SU-DHL-6 (cell line): ENCODE measurements around the gene MTREX.

Experiments
- H2AFZ ChIP-seq: fragments of 200-600 bp; sonication (generic); 2 replicates; pipeline ENCODE4 v1.6.1; 2014; ENCODE audit warnings: low read depth, mild to moderate bottlenecking, moderate library complexity, mixed read lengths, antibody characterized with exemption, low read length; ENCODE audit not compliant: severe bottlenecking
- H3F3A ChIP-seq: fragments of 200-600 bp; shearing (Covaris generic); 2 replicates; pipeline ENCODE4 v1.6.0; 2016; ENCODE audit warnings: antibody characterized with exemption, mild to moderate bottlenecking; ENCODE audit not compliant: insufficient read depth
- H3K27ac ChIP-seq: fragments of 200-600 bp; sonication (generic); 2 replicates; pipeline ENCODE4 v1.5.1; 2016; ENCODE audit warnings: low read depth, mild to moderate bottlenecking, low read length, moderate library complexity, mixed read lengths
- H3K27me3 ChIP-seq: fragments of 200-600 bp; sonication (generic), shearing (Covaris generic); 2 replicates; pipeline ENCODE4 v1.6.0; 2014; ENCODE audit warnings: mild to moderate bottlenecking, low read length
- H3K36me3 ChIP-seq: fragments of 200-600 bp; sonication (generic); 2 replicates; pipeline ENCODE4 v1.6.1; 2014; ENCODE audit warnings: mild to moderate bottlenecking, low read length, mixed read lengths
- H3K4me2 ChIP-seq: fragments of 300-600, 200-600 bp; shearing (Covaris generic), sonication (generic); 2 replicates; pipeline ENCODE4 v1.6.0; 2014; ENCODE audit warnings: low read length, low read depth, mild to moderate bottlenecking; ENCODE audit not compliant: poor library complexity, severe bottlenecking
- H3K4me3 ChIP-seq: fragments of 200-600 bp; sonication (generic); 2 replicates; pipeline ENCODE4 v1.5.1; 2014; ENCODE audit warnings: antibody characterized with exemption, low read length, mild to moderate bottlenecking, mixed read lengths; ENCODE audit not compliant: insufficient read depth, poor library complexity, severe bottlenecking
- H3K79me2 ChIP-seq: fragments of 200-600 bp; sonication (generic); 2 replicates; pipeline ENCODE4 v1.6.1; 2014; ENCODE audit warnings: mild to moderate bottlenecking, low read length, moderate library complexity; ENCODE audit not compliant: insufficient read depth
- H3K9ac ChIP-seq: fragments of 200-600 bp; sonication (generic); 2 replicates; pipeline ENCODE4 v1.7.0; 2014; ENCODE audit warnings: mild to moderate bottlenecking, low read length
- H3K9me2 ChIP-seq: fragments of 200-600 bp; sonication (generic); replicated peaks from 2 replicates; pipeline ENCODE4 v1.6.1; 2014; ENCODE audit warnings: low read length; ENCODE audit not compliant: insufficient read depth
- H3K9me3 ChIP-seq: fragments of 200-600 bp; sonication (generic); 2 replicates; pipeline ENCODE4 v1.6.1; 2014; ENCODE audit warnings: low read length, mixed read lengths; ENCODE audit not compliant: insufficient read depth
- H4K20me1 ChIP-seq: fragments of 200-600 bp; sonication (generic); 2 replicates; pipeline ENCODE4 v1.6.1; 2014; ENCODE audit warnings: low read depth, mild to moderate bottlenecking, antibody characterized with exemption, low read length, moderate library complexity, mixed read lengths
- EZH2phosphoT487 ChIP-seq: fragments of 200-600 bp; sonication (generic), shearing (Covaris generic); conservative IDR thresholded peaks from 2 replicates; pipeline ENCODE4 v1.6.1; 2018; ENCODE audit warnings: mild to moderate bottlenecking, antibody characterized with exemption, low read length, moderate library complexity, mixed read lengths
- TF ChIP-seq, protein P1 (sequence below): fragments of 200-600 bp; sonication (generic); IDR thresholded peaks from one replicate; pipeline ENCODE4 v1.5.1; 2017; ENCODE audit warnings: antibody characterized with exemption, mild to moderate bottlenecking, low read length, moderate library complexity; ENCODE audit not compliant: insufficient read depth, poor library complexity, severe bottlenecking

MTREX gene

DNA sequence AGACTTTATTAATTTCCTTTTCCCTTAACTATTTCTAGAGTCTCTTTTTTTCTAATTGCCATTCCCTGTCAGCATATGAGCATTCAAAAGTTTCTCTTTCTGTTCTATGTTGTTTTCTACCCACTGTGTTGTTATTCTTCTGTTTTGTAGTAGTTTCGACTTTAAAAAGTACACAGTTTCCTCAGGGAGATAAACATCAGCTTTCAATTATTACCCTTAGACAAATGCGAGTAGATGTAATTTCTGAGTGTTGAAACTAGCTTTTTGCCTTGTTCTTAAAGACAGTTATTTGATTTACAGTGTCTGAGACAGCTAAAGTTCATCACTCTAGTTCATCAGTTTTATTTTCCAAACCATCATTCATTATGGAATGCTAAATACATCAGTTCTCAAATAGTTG is 19.5 kb downstream of the MTREX start:
- no peak overlapping the region for H3K4me3 ChIP-seq
- H3K36me3 ChIP-seq: peaks cover 65% of the 10 kb centered on the region
- peaks cover 20% of the 10 kb centered on the region for H3F3A ChIP-seq
- TF ChIP-seq EZH2phosphoT487: no peak
- TF ChIP-seq, protein P1, sequence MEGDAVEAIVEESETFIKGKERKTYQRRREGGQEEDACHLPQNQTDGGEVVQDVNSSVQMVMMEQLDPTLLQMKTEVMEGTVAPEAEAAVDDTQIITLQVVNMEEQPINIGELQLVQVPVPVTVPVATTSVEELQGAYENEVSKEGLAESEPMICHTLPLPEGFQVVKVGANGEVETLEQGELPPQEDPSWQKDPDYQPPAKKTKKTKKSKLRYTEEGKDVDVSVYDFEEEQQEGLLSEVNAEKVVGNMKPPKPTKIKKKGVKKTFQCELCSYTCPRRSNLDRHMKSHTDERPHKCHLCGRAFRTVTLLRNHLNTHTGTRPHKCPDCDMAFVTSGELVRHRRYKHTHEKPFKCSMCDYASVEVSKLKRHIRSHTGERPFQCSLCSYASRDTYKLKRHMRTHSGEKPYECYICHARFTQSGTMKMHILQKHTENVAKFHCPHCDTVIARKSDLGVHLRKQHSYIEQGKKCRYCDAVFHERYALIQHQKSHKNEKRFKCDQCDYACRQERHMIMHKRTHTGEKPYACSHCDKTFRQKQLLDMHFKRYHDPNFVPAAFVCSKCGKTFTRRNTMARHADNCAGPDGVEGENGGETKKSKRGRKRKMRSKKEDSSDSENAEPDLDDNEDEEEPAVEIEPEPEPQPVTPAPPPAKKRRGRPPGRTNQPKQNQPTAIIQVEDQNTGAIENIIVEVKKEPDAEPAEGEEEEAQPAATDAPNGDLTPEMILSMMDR: no peak
- H3K27ac ChIP-seq: no peak overlapping the region
- H3K4me2 ChIP-seq: no peak overlapping the region
- no peaks in the 10 kb centered on the region for H3K9me3 ChIP-seq
- no peaks in the 10 kb centered on the region for H3K9me2 ChIP-seq
- peaks cover 31% of the 10 kb centered on the region for H3K79me2 ChIP-seq
- no peaks in the 10 kb centered on the region for H3K27me3 ChIP-seq
- no peak overlapping the region for H2AFZ ChIP-seq
- H4K20me1 ChIP-seq: peaks cover 9% of the 10 kb centered on the region
- H3K9ac ChIP-seq: no peak overlapping the region

DNA sequence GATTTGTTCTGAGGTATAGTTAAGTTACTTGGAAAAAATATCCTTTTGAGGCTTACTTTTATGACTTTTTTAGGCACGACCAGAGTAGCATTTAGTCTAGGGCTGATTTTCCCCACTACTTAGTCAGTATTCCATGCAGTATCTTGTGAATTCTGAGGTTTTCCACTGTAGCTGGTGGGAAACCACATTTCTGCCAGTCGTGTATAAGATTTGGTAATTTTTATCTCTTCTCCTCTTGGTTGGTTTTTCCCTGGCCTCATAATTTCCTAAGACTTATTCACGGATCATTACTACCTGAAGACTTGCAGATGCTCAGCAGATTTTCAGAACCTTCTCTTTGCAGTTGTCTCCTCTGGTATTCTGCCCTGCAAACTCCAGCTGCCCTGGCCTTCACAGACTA is 23.5 kb downstream of the MTREX start:
- Histone ChIP-seq H3K27me3 (no peaks in the 10 kb centered on the region), H3K9me2 (no peaks in the 10 kb centered on the region), H3K79me2 (peaks cover 46% of the 10 kb centered on the region), H3K27ac (no peak overlapping the region), H3K9ac (no peak overlapping the region), H4K20me1 (peaks cover 16% of the 10 kb centered on the region), H2AFZ (no peak overlapping the region), H3K4me3 (no peak overlapping the region), H3F3A (peaks cover 2% of the 10 kb centered on the region; the same call in 1 of the 2 replicates), H3K36me3 (peaks cover 65% of the 10 kb centered on the region), H3K4me2 (no peak overlapping the region), H3K9me3 (no peaks in the 10 kb centered on the region)
- TF ChIP-seq, protein P1: no peak
- TF ChIP-seq EZH2phosphoT487: no peak

DNA sequence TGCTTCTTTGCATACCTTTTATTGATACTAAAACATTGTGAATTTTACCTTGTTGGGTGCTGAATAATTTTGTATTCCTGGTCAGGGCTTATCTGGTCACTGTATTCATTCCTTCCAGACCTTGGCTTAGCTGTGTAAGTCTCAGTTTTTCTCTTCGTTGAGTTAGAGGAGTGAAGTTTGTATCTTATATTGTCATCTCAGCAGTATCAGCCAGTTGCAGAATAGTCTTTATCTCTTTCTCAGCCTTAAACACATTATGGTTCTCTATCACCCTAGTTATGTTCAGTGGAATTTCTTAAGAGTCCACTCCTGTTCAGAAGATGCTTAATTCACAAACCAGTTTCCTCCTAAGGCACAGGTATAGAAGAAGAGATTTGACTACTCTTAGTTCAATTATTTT is 25.2 kb downstream of the MTREX start:
- TF ChIP-seq EZH2phosphoT487: no peak
- TF ChIP-seq, protein P1: no peak
- H3K4me2 ChIP-seq: no peak overlapping the region
- peaks cover 68% of the 10 kb centered on the region for H3K36me3 ChIP-seq
- no peaks in the 10 kb centered on the region for H3K9me3 ChIP-seq
- H3K27me3 ChIP-seq: no peaks in the 10 kb centered on the region
- H3K9me2 ChIP-seq: no peaks in the 10 kb centered on the region
- no peak overlapping the region for H3K27ac ChIP-seq
- no peak overlapping the region for H3K4me3 ChIP-seq
- H4K20me1 ChIP-seq: peaks cover 16% of the 10 kb centered on the region
- no peak overlapping the region for H2AFZ ChIP-seq
- no peak overlapping the region for H3K9ac ChIP-seq
- peaks cover 7% of the 10 kb centered on the region; the same call in 1 of the 2 replicates for H3F3A ChIP-seq
- peaks cover 55% of the 10 kb centered on the region for H3K79me2 ChIP-seq
